ENCODE measurements around the gene RNF114.
"Not testable (repeated sequence)": the region's sequence is repeated elsewhere in the genome, so short reads cannot be mapped to it uniquely, and the experiment has no call there.

Gene RNF114

DNA sequence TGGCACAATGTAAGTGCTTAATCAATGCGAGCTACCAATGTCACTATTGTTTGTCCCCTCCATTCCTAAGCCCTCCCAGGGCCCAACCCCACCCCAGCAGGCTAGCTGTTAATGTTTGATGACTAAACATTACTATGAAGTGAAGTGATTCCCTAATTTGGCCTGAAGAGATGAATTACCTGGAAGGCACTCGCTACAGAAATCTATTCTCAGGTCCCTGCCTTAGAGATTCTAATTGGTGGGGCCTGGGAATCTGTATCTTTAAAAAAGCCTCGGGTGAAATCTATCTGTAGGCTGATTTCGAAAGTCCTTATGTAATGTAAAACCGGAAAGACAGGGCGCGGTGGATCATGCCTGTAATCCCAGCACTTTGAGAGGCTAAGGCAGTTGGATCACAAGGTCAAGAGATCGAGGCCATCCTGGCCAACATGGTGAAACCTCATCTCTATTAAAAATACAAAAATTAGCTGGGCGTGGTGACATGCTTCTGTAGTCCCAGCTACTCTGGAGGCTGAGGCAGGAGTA, 29.6 kb downstream of the RNF114 start:
- DNase-seq = no peak

DNA sequence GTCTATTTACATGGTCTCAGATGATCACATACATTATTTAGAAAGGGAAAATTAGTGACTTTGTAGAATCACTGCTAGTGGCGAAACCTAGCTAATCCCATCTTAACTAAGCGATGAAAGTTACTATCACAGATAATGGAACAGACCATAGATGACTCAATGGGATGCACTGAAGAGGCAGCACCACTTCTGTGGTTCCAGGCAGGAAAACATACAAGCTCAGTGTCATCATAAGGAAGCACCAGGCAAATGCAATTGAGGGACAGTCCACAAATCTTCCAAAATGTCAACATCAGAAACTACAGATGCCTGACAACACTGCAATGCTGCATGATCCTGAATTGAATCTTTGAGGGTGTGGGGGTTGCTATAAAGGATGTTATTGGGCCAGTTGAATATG, 30.7 kb downstream of the RNF114 start:
- DNase-seq = no peak

DNA sequence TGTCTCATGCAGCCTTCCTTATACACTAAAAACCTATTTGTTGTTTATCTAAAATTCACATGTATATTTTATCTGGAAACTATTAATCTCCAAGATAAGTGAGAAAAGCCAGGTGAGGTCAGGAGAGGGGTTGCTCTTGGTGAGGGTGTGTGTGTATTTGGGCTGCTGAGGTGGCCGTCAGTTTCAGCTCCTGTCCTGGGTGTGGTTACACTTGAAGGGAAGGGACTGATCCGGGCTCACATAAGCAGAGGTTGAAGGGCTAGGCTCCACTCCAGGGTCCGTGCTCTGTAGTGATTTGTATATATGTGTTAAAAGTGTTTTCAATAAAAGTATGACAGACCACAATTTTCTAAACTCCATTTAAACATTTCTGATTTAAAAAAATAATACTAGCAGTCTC, 33.0 kb downstream of the RNF114 start:
- no peak for DNase-seq

DNA sequence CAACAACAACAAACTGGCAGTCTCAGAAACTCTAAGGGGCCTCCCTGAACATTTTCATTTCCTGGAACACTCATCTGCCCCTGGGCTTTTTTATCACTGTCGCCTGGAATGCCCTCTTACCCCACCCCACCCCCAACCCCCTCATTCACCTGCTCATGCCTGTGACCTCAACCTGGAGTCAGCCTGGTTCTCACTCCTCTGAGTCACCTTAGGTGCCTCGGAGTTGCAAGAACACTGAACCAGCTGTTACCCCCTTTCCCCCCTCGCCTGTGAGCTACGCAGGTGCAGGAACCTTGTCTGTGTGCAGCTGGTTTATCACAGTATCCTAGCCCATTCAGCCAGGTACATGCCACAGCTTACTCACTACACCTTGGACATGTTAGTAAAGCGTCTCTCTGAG, 33.7 kb downstream of the RNF114 start:
- DNase-seq = no peak

- DNase-seq = no peak
These were observed 34.3 kb downstream of the RNF114 start for GRCh38 chr20:49970498-49970897.

- no peak for DNase-seq
These were observed 37.8 kb downstream of the RNF114 start for GRCh38 chr20:49973981-49974380.

- no peak for DNase-seq
These were observed 40.3 kb downstream of the RNF114 start for GRCh38 chr20:49976542-49976941.

DNA sequence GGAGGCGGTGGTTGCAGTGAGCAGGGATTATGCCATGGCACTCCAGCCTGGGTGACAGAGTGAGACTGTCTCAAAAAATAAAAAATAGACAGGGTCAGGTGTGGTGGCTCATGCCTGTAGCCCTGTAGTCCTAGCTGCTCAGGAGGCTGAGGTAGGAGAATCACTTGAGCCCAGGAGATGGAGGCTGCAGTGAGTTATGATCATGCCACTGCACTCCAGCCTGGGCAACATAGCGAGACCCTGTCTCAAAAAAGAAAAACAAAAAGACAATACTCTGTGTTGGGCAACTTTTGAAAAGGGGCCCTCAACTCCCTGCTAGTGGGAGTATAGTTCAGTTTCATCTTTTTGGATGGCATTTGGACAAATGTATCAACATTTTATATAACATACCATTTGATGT, 41.5 kb downstream of the RNF114 start:
- DNase-seq = not testable (repeated sequence)

- no peak for DNase-seq
These were observed 42.5 kb downstream of the RNF114 start for GRCh38 chr20:49978685-49979029.

- peak; percentile 35 for DNase-seq
These were observed 43.0 kb downstream of the RNF114 start for GRCh38 chr20:49979030-49979832.

GRCh38 chr20:49980140-49981008, 44.2 kb downstream of the RNF114 start:
- DNase-seq = no peak

DNA sequence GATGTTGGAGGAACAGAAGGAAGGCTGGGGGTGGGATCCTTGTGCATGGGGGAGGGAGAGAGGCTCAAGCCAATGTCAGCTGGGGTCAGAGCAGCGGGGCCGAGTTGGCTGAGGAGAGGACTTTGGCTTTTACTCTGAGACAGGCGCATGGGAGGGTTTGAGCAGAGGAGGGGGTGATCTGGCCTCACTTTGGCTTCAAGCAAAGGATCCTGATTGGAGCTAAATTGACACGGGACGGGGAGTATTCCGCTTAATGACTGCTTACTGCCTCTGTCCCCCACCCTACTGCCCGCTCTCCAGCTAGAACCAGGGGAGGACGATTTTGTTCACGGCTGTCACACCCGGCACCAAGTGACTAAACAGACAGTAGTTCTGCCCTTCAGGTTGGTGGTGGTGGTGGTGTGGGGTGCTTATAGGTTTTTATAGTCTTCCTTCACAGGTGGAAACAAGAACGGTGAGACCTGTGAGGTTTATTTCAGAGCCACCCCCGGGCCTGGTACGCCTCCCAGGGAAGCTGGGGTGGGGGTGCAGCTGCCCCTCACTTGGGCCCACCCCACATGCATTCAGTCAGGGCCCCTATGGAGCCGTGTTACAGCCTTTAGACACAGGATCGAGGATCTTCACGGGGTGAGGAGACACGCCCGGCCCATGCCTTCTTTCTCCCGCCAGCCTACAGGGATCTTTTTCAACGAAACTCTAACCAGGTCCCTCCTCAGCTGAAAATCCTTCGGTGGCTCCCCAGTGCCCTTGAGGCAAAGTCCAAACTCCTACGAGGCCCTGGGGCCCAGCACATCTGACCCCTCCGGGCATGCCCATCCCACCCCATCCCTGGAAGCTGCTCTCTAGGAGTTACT, 45.2 kb downstream of the RNF114 start:
- DNase-seq = no peak

GRCh38 chr20:49982072-49982345, 45.8 kb downstream of the RNF114 start:
- DNase-seq = no peak

GRCh38 chr20:49982346-49983122, 46.3 kb downstream of the RNF114 start, which contains the start of gene SNAI1:
Gene SNAI1 (plus strand): TSS chr20:49982980. CDS start chr20:49983060, 80 bp downstream.
- peak; percentile 65 for DNase-seq

DNA sequence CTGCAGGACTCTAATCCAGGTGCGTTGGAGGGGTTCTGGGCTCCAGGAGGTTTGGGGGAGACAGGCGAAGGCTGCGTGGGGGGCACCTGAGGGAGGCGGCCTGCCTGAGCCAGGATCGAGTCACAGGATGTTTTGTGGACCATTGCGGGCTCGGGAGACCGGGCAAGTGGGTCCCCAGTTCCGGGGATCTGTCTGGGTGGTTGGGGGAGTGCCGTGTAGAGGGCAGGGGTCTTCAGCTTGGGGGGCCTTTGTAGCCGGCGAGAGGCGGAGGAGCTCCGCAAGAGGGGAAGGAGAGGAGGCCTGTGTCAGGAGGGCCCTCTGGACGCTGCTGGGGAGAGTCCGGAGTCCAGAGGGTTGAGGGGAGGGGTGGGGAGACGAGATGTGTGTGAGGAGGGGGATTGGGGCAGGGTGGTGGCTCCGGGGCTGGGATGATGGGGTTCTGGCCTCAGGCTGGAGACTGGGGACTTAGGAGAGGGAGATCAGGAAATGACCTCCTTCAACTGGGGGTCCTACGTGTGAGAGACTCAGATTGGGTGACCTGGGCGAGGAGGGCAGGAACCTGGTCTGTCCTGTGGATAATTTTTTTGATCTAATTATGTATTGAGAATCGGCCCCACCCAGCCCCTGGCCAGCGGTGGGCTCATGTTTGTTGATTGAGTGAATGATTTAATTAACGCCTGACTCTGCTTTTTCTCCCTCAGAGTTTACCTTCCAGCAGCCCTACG, 47.1 kb downstream of the RNF114 start:
- DNase-seq = no peak

DNA sequence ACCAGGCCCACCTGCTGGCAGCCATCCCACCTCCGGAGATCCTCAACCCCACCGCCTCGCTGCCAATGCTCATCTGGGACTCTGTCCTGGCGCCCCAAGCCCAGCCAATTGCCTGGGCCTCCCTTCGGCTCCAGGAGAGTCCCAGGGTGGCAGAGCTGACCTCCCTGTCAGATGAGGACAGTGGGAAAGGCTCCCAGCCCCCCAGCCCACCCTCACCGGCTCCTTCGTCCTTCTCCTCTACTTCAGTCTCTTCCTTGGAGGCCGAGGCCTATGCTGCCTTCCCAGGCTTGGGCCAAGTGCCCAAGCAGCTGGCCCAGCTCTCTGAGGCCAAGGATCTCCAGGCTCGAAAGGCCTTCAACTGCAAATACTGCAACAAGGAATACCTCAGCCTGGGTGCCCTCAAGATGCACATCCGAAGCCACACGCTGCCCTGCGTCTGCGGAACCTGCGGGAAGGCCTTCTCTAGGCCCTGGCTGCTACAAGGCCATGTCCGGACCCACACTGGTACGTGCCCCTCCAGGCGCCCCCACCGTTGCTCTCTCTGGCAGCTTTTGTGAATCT, 47.7 kb downstream of the RNF114 start:
- DNase-seq = no peak

GRCh38 chr20:49984426-49985153, 48.4 kb downstream of the RNF114 start:
- no peak for DNase-seq

DNA sequence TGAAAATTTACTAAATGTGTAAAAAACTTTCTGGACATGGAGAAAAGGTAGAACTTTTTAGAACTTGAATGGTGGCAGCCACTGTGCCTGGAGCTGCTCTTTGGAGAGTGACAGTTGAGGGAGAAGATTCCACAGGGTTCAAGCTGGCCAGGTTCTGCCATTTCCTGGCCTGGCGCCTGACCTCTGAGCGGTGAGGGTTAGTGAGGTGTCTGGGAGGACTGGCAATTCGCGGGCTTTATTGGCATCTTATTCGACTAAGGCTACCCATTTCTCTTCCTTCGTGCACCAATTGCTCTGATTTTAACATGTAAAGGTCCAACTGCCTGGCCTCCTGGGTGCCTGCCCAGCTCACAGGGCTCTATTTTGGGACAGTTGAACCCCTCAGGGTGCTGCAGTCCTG, 49.0 kb downstream of the RNF114 start:
- DNase-seq = no peak

DNA sequence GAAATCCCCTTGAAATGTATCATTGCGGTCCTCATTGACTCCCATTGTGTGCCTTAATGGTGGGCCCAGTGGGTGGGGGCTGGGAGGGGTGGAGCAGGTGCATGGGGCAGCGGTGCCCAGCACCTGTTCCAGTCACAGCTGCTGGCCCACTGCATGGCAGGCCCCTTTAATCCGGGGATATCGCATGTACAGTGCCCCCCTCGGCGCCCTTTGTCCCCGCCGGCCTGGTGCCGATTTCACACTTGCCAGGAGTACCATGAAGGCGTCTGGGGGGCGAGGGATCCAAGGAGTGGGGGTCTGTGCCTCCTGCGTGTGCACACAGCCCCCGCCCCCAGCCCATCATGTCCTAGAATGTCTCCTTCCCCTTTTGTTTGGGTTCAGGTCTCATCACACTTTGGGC, 49.4 kb downstream of the RNF114 start:
- DNase-seq = no peak

- DNase-seq = no peak
These were observed 49.9 kb downstream of the RNF114 start for GRCh38 chr20:49986049-49986448.
